ENCODE measurements around the gene NCKAP5.
"Not testable (repeated sequence)": the region's sequence is repeated elsewhere in the genome, so short reads cannot be mapped to it uniquely, and the experiment has no call there.

Gene NCKAP5

GRCh38 chr2:132726155-132726554 lies 842.1 kb downstream of the NCKAP5 start:
- DNase-seq, result no peak

- no peak for DNase-seq
Measured at GRCh38 chr2:132725748-132726147, 842.5 kb downstream of the NCKAP5 start.

- DNase-seq, result peak in 1 of 2 experiments; percentile 55
Measured at GRCh38 chr2:132725148-132725547, 843.1 kb downstream of the NCKAP5 start.

GRCh38 chr2:132721938-132722337 lies 846.3 kb downstream of the NCKAP5 start:
- no peak for DNase-seq

- no peak for DNase-seq
Measured at GRCh38 chr2:132720393-132720792, 847.9 kb downstream of the NCKAP5 start.

- DNase-seq, result no peak
Measured at GRCh38 chr2:132719480-132719879, 848.8 kb downstream of the NCKAP5 start.

GRCh38 chr2:132716954-132717353 lies 851.3 kb downstream of the NCKAP5 start:
- DNase-seq, result no peak

- no peak for DNase-seq
Measured at GRCh38 chr2:132715386-132716351, 852.6 kb downstream of the NCKAP5 start.

- no peak for DNase-seq
Measured at GRCh38 chr2:132703396-132703795, 864.9 kb downstream of the NCKAP5 start.

GRCh38 chr2:132701810-132702209 lies 866.5 kb downstream of the NCKAP5 start:
- DNase-seq, result no peak

GRCh38 chr2:132699802-132700201 lies 868.5 kb downstream of the NCKAP5 start:
- DNase-seq, result not testable (repeated sequence)

- not testable (repeated sequence) for DNase-seq
Measured at GRCh38 chr2:132698347-132698746, 869.9 kb downstream of the NCKAP5 start.

GRCh38 chr2:132697556-132698205 lies 870.6 kb downstream of the NCKAP5 start:
- DNase-seq, result no peak

- no peak for DNase-seq
Measured at GRCh38 chr2:132692816-132693215, 875.4 kb downstream of the NCKAP5 start.

- no peak for DNase-seq
Measured at GRCh38 chr2:132691556-132691955, 876.7 kb downstream of the NCKAP5 start.

- no peak for DNase-seq
Measured at GRCh38 chr2:132690664-132691303, 877.5 kb downstream of the NCKAP5 start.

- DNase-seq, result no peak
Measured at GRCh38 chr2:132681766-132682165, 886.5 kb downstream of the NCKAP5 start.

GRCh38 chr2:132680544-132680943 lies 887.7 kb downstream of the NCKAP5 start:
- no peak for DNase-seq

- DNase-seq, result no peak
Measured at GRCh38 chr2:132678483-132678882, 889.8 kb downstream of the NCKAP5 start.

- no peak for DNase-seq
Measured at GRCh38 chr2:132677661-132678060, 890.6 kb downstream of the NCKAP5 start.

- no peak for DNase-seq
Measured at GRCh38 chr2:132676999-132677398, 891.3 kb downstream of the NCKAP5 start.

GRCh38 chr2:132671151-132671835 lies 897.0 kb downstream of the NCKAP5 start:
- DNase-seq, result peak in 1 of 2 experiments; percentile 16
